Naive thymus-derived CD4-positive, alpha-beta T cell (primary cell): ENCODE results near the gene PLCG1. TPM values are rescaled to one million over a fixed set of nuclear protein-coding genes. Genes with fewer than 3 reads are reported as not detected.

Experiments used
- ATAC-seq: fragments of 150-1000 bp; cut with Tn5 transposase; 2 replicates; pipeline ENCODE4 v1.10.0; 2021; ENCODE audit warnings: mild to moderate bottlenecking, moderate library complexity
- CTCF ChIA-PET: fragments of 350-600 bp; sonication (Branson Sonifier 250); formaldehyde crosslinking; loops from one replicate; lab custom pipeline; 2021; ENCODE audit warnings: antibody characterized with exemption; lab: Charles Lee
- POLR2A ChIA-PET: fragments of 350-600 bp; sonication (Branson Sonifier 250); formaldehyde crosslinking; loops from one replicate; lab custom pipeline; 2021; ENCODE audit warnings: antibody characterized with exemption, inconsistent platforms; lab: Charles Lee
- DNase-seq, 9 donors: peaks; one replicate each; pipeline versions ENCODE4 v3.0.0 to v3.0.0-alpha.2; 2020 to 2022; ENCODE audit warnings: mixed read lengths in 1 of 9
- H3K27ac ChIP-seq: one replicate; pipeline ENCODE4 v1.7.0; 2013; ENCODE audit warnings: mild to moderate bottlenecking, low read depth, low read length, moderate library complexity
- H3K27me3 ChIP-seq, 2 donors: one replicate each; pipeline ENCODE4 v1.7.0; 2013; ENCODE audit warnings: low read length in 2 of 2, mild to moderate bottlenecking in 2 of 2, moderate library complexity in 2 of 2; ENCODE audit not compliant: control insufficient read depth in 2 of 2, insufficient read depth in 2 of 2
- H3K36me3 ChIP-seq, 3 experiments: 1 replicate in 2 of 3; 2 replicates in 1 of 3; pipeline ENCODE4 v1.7.0; 2013; ENCODE audit warnings: low read length in 3 of 3, mild to moderate bottlenecking in 3 of 3, moderate library complexity in 1 of 3; ENCODE audit not compliant: insufficient read depth in 3 of 3, control insufficient read depth in 2 of 3
- H3K4me1 ChIP-seq, 2 donors: one replicate each; pipeline ENCODE4 v1.7.0; 2013; ENCODE audit warnings: low read length in 2 of 2, mild to moderate bottlenecking in 2 of 2, moderate library complexity in 1 of 2; ENCODE audit not compliant: control insufficient read depth in 2 of 2, insufficient read depth in 2 of 2
- H3K4me3 ChIP-seq: 2 replicates; pipeline ENCODE4 v1.7.0; 2013; ENCODE audit warnings: mild to moderate bottlenecking, low read length
- H3K9me3 ChIP-seq, 3 experiments: 1 replicate in 2 of 3; 2 replicates in 1 of 3; pipeline ENCODE4 v1.7.0; 2013; ENCODE audit warnings: low read length in 3 of 3; ENCODE audit not compliant: control insufficient read depth in 2 of 3
- H3K27ac Mint-ChIP-seq, 9 donors: one replicate each; pipeline ENCODE4 v1.8.0; 2020 to 2022; ENCODE audit warnings: mixed read lengths in 9 of 9, mild to moderate bottlenecking in 8 of 9, moderate library complexity in 5 of 9, inconsistent platforms in 2 of 9
- H3K27me3 Mint-ChIP-seq, 5 donors: one replicate each; pipeline ENCODE4 v1.8.0; 2021 to 2022; ENCODE audit warnings: mixed read lengths in 5 of 5, mild to moderate bottlenecking in 1 of 5
- H3K36me3 Mint-ChIP-seq, 5 donors: one replicate each; pipeline ENCODE4 v1.8.0; 2020 to 2022; ENCODE audit warnings: mixed read lengths in 5 of 5, mild to moderate bottlenecking in 3 of 5, inconsistent platforms in 1 of 5
- H3K4me1 Mint-ChIP-seq, 7 donors: one replicate each; pipeline ENCODE4 v1.8.0; 2020 to 2022; ENCODE audit warnings: mixed read lengths in 7 of 7, mild to moderate bottlenecking in 3 of 7, inconsistent platforms in 1 of 7
- H3K4me3 Mint-ChIP-seq, 10 donors: one replicate each; pipeline ENCODE4 v1.8.0; 2020 to 2022; ENCODE audit warnings: mild to moderate bottlenecking in 10 of 10, mixed read lengths in 10 of 10, moderate library complexity in 6 of 10, inconsistent platforms in 2 of 10
- H3K9me3 Mint-ChIP-seq, 11 donors: one replicate each; pipeline ENCODE4 v1.8.0; 2020 to 2022; ENCODE audit warnings: mixed read lengths in 11 of 11, mild to moderate bottlenecking in 4 of 11, inconsistent platforms in 1 of 11, moderate library complexity in 1 of 11
- intact Hi-C, 2 donors: fragments of 100-400 bp; cut with micrococcal nuclease; formaldehyde crosslinking; loops; one replicate each; pipeline ENCODE4 v1.15.1; 2023
- polyA plus RNA-seq, 2 donors: library from polyadenylated mRNA; unstranded; fragments of 300-500 nt; fragmentation: Illumina TruSeq; gene quantifications; one replicate each; pipeline ENCODE4 v1.2.3, GENCODE V29; 2021
- total RNA-seq, 6 experiments: library from RNA in 5 of 6; stranded (reverse) in 5 of 6; gene quantifications; 1 replicate in 5 of 6; 2 replicates in 1 of 6; pipeline ENCODE4 v1.2.3 and lab custom pipeline; 2021 to 2026

Gene PLCG1
- total and polyA plus RNA-seq, 7 experiments from 2014 or later = 36.9 to 559 (median 369) TPM

GRCh38 chr20:41135888-41136679 lies 1.3 kb upstream of the PLCG1 start:
- Histone ChIP-seq H3K9me3 (no peaks in the 10 kb centered on the region), H3K4me1 (peaks cover 25 to 31% of the 10 kb centered on the region in 2 donors), H3K27me3 (no peaks in the 10 kb centered on the region), H3K27ac (peak overlapping the region; percentile 83), H3K4me3 (peak overlapping the region; percentile 82), H3K36me3 (no peaks in the 10 kb centered on the region)
- Mint-ChIP-seq H3K36me3 (peaks cover 0 to 25% (median 4%) of the 10 kb centered on the region in 5 donors), H3K4me3 (peak overlapping the region; percentile 85 to 97 (median 94)), H3K9me3 (no peaks in the 10 kb centered on the region), H3K27ac (peak overlapping the region; percentile 85 to 96 (median 92)), H3K27me3 (no peaks in the 10 kb centered on the region), H3K4me1 (peaks cover 41 to 61% (median 55%) of the 10 kb centered on the region in 7 donors)
- ChIA-PET CTCF (interaction anchor here (0.5 to 14.7 kb wide), 25 partner anchors 8 to 261 kb away, joined by 3 to 236 read pairs (median 6); partner anchors contain the start of gene LPIN3), POLR2A (interaction anchor here (0.7 to 16.5 kb wide), 5 partner anchors 23 to 99 kb away, joined by 3 to 604 read pairs (median 3); no protein-coding TSS in a partner anchor)
- ATAC-seq = no peak
- DNase-seq = peak in 3 of 9 donors; percentile 19 to 36 (median 21)
- intact Hi-C loops = loop anchor here (1.0 to 10.0 kb wide), 10 partner anchors 21 to 557 kb away; partner anchors contain the start of genes CHD6 (in 2 of the 2), LPIN3 (in 2 of the 2) and TOP1 (in 1 of the 2)

- H3K27me3 Mint-ChIP-seq = no peaks in the 10 kb centered on the region
- intact Hi-C loops = loop anchor here (1.0 to 10.0 kb wide), 9 partner anchors 10 to 555 kb away; partner anchors contain the start of genes CHD6 (in 2 of the 2), TOP1 (in 2 of the 2) and ZHX3 (in 2 of the 2)
- CTCF ChIA-PET = interaction anchor here (0.7 to 14.7 kb wide), 5 partner anchors 17 to 203 kb away, joined by 3 to 236 read pairs (median 3); partner anchors contain the start of gene LPIN3
- Histone ChIP-seq H3K4me3 (peak overlapping the region; percentile 82), H3K4me1 (peaks cover 41 to 49% of the 10 kb centered on the region in 2 donors), H3K27me3 (no peaks in the 10 kb centered on the region), H3K36me3 (no peaks in the 10 kb centered on the region), H3K9me3 (no peaks in the 10 kb centered on the region), H3K27ac (peak overlapping the region; percentile 91)
- DNase-seq (peak in 8 of 9 donors; percentile 43 to 72 (median 54)), ATAC-seq (peak; percentile 9)
- POLR2A ChIA-PET = interaction anchor here (0.6 to 16.5 kb wide), 6 partner anchors 21 to 555 kb away, joined by 3 to 604 read pairs (median 3); no protein-coding TSS in a partner anchor
- H3K4me3 Mint-ChIP-seq = peak overlapping the region; percentile 88 to 98 (median 95)
- peak overlapping the region; percentile 84 to 100 (median 94) for H3K27ac Mint-ChIP-seq
- H3K9me3 Mint-ChIP-seq = no peaks in the 10 kb centered on the region
- peaks cover 56 to 75% (median 70%) of the 10 kb centered on the region in 7 donors for H3K4me1 Mint-ChIP-seq
- peaks cover 0 to 34% (median 4%) of the 10 kb centered on the region in 5 donors for H3K36me3 Mint-ChIP-seq
Measured at GRCh38 chr20:41137614-41138474, 501 bp downstream of the PLCG1 start.

DNA sequence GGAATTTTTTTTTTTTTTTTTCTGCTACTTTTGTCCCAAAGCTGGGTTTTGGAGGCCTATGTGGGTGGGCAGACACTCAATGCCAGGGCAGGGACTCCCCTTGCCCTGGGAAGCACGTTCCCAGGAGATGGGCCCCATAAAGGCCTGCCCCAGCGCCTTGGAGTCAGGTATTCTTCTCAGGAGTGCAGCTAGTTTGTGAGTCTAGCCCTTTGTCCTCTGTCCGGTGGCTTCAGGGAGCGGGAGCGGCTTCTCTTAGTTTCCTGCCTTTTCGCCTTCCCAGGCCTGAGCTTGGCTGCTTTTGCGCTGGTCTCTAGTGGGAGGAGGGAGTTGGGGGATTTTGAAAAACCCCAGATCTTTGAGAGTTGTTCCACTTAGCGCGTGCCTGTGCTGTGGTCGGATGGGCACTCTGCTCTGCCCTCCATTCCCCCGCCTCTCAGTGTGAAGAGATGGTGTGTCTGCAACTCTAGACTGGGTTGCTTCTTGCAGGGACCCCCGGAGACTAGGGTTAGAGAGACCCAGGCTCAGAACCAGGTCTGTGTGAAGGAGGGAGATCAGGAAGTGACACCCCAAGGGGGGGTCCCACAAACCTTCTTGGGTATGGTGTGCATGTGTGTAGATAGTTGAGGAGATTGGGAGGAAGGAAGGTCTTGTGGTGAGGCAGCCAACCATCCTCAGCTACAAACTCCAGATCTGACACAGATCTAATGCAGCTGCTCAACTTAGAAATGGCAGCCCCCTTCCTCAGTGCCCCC lies 1.3 kb downstream of the PLCG1 start:
- peak overlapping the region; percentile 88 to 98 (median 95) for H3K4me3 Mint-ChIP-seq
- H3K27ac Mint-ChIP-seq = peak overlapping the region; percentile 84 to 100 (median 94)
- ChIA-PET POLR2A (interaction anchor here (0.6 to 16.5 kb wide), 6 partner anchors 20 to 554 kb away, joined by 3 to 604 read pairs (median 3); no protein-coding TSS in a partner anchor), CTCF (interaction anchor here (0.6 to 14.7 kb wide), 7 partner anchors 16 to 202 kb away, joined by 3 to 236 read pairs (median 3); partner anchors contain the start of gene LPIN3)
- no peaks in the 10 kb centered on the region for H3K27me3 ChIP-seq
- H3K4me1 Mint-ChIP-seq = peaks cover 63 to 80% (median 72%) of the 10 kb centered on the region in 7 donors
- H3K9me3 Mint-ChIP-seq = no peaks in the 10 kb centered on the region
- intact Hi-C loops = loop anchor here (1.0 to 10.0 kb wide), 5 partner anchors 10 to 554 kb away; partner anchors contain the start of gene CHD6 (in 2 of the 2)
- no peaks in the 10 kb centered on the region for H3K27me3 Mint-ChIP-seq
- H3K36me3 ChIP-seq = no peaks in the 10 kb centered on the region
- peak overlapping the region; percentile 82 for H3K4me3 ChIP-seq
- ATAC-seq (peak; percentile 25), DNase-seq (peak in 7 of 9 donors; percentile 33 to 61 (median 41))
- peak overlapping the region; percentile 91 for H3K27ac ChIP-seq
- peaks cover 49 to 57% of the 10 kb centered on the region in 2 donors for H3K4me1 ChIP-seq
- no peaks in the 10 kb centered on the region for H3K9me3 ChIP-seq
- peaks cover 0 to 38% (median 4%) of the 10 kb centered on the region in 5 donors for H3K36me3 Mint-ChIP-seq

GRCh38 chr20:41139227-41140093 lies 2.1 kb downstream of the PLCG1 start:
- no peaks in the 10 kb centered on the region for H3K27me3 Mint-ChIP-seq

More at GRCh38 chr20:41139227-41140093, 2.1 kb downstream of the PLCG1 start:
- Histone ChIP-seq H3K9me3 (no peaks in the 10 kb centered on the region), H3K36me3 (no peaks in the 10 kb centered on the region), H3K27ac (peak overlapping the region; percentile 91), H3K27me3 (no peaks in the 10 kb centered on the region), H3K4me1 (peaks cover 58 to 65% of the 10 kb centered on the region in 2 donors), H3K4me3 (peak overlapping the region; percentile 82)
- ChIA-PET POLR2A (interaction anchor here (0.6 to 16.5 kb wide), 3 partner anchors 19 to 92 kb away, joined by 3 to 604 read pairs (median 3); no protein-coding TSS in a partner anchor), CTCF (interaction anchor here (0.6 to 14.7 kb wide), 4 partner anchors 16 to 127 kb away, joined by 3 to 236 read pairs (median 10); no protein-coding TSS in a partner anchor)
- ATAC-seq (no peak), DNase-seq (peak in 4 of 9 donors; percentile 21 to 36 (median 27))
- peaks cover 71 to 80% (median 76%) of the 10 kb centered on the region in 7 donors for H3K4me1 Mint-ChIP-seq
- peaks cover 0 to 41% (median 7%) of the 10 kb centered on the region in 5 donors for H3K36me3 Mint-ChIP-seq
- intact Hi-C loops = loop anchor here (1.0 to 10.0 kb wide), 4 partner anchors 18 to 553 kb away; partner anchors contain the start of gene CHD6 (in 2 of the 2)
- H3K27ac Mint-ChIP-seq = peak overlapping the region; percentile 84 to 100 (median 94)
- H3K4me3 Mint-ChIP-seq = peak overlapping the region; percentile 88 to 98 (median 95)
- no peaks in the 10 kb centered on the region for H3K9me3 Mint-ChIP-seq
